ENCODE results near the gene SDC4. TPM values are rescaled to one million over a fixed set of nuclear protein-coding genes. Genes with fewer than 3 reads are reported as not detected.

SDC4 gene
- total and polyA plus RNA-seq, 10 of the 15 experiments (the other 5 are each of a cell fraction or from before 2014, with no cell fraction given) = 0.52 to 11.3 (median 1.4) TPM

DNA sequence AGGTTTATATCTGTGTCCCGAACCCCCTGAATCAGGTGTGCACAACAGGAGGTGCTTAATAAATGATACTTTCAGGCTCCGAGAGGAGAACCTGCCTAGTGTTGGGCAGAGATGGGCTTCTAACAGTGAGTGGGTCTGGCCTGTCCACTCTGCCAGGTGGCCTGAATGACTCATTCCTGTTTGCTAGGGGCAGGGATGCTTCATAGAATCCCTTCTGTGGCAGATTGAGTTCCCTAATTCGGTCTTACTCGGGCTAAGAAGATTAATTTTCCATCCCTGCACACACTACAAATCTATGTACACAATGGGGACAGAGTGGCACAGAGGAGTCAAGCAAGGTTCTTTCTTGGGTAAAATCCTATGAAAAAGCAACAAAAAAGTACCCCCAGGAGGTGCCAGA is 19.8 kb downstream of the SDC4 start:
- Histone ChIP-seq H3K9me3 (replicated peaks; ENCODE audit: control insufficient read depth, insufficient read depth, low read length) (no peaks in the 10 kb centered on the region), H3K27ac (ENCODE audit: control insufficient read depth, insufficient read depth) (no peak overlapping the region), H3K79me2 (ENCODE audit: control insufficient read depth, insufficient read depth, low read length) (no peaks in the 10 kb centered on the region), H3K9ac (ENCODE audit: control insufficient read depth, insufficient read depth, low read length) (no peak overlapping the region), H3K27me3 (replicated peaks in 1 of 2; ENCODE audit: control insufficient read depth in 2 of 2, insufficient read depth in 2 of 2, low read length in 1 of 2) (no peaks in the 10 kb centered on the region), H3K4me1 (ENCODE audit: control insufficient read depth, insufficient read depth, low read length) (no peaks in the 10 kb centered on the region), H3K36me3 (ENCODE audit: control insufficient read depth in 2 of 2, insufficient read depth in 2 of 2, low read length in 1 of 2) (no peaks in the 10 kb centered on the region; a peak in 1 of 4 replicates), H2AFZ (ENCODE audit: control insufficient read depth, low read depth, low read length) (no peak overlapping the region), H3K4me3 (no peak overlapping the region), H4K20me1 (ENCODE audit: control insufficient read depth, insufficient read depth) (no peaks in the 10 kb centered on the region; the same call in 1 of the 2 replicates), H3K4me2 (ENCODE audit: control insufficient read depth, insufficient read depth) (no peak overlapping the region)
- ChIA-PET RAD21 (ENCODE audit: unreplicated experiment) (interaction anchor here (2.3 kb wide), 1 partner anchor 108 kb away, joined by 5 read pairs; no protein-coding TSS in a partner anchor), POLR2A (no interaction called here), SMC1A (ENCODE audit: uncharacterized antibody, unreplicated experiment) (interaction anchor here (1.0 kb wide), 1 partner anchor 18 kb away, joined by 5 read pairs; no protein-coding TSS in a partner anchor), CTCF (interaction anchor here (1.5 to 3.5 kb wide), 3 partner anchors 16 to 109 kb away, joined by 4 to 14 read pairs (median 4); no protein-coding TSS in a partner anchor)
- FAIRE-seq (no peak), ATAC-seq (no peak), DNase-seq (ENCODE audit: low read depth, low spot score) (no peak)
- BruUV-seq (replicated peaks) = no TSS peak
- WGBS (ENCODE audit: insufficient coverage, insufficient replicate concordance, low lambda C conversion rate, missing lambda C conversion rate) = 63% methylated on average over 4 of the region's 4 CpGs
- TF ChIP-seq, protein P1, sequence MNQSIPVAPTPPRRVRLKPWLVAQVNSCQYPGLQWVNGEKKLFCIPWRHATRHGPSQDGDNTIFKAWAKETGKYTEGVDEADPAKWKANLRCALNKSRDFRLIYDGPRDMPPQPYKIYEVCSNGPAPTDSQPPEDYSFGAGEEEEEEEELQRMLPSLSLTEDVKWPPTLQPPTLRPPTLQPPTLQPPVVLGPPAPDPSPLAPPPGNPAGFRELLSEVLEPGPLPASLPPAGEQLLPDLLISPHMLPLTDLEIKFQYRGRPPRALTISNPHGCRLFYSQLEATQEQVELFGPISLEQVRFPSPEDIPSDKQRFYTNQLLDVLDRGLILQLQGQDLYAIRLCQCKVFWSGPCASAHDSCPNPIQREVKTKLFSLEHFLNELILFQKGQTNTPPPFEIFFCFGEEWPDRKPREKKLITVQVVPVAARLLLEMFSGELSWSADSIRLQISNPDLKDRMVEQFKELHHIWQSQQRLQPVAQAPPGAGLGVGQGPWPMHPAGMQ (IDR thresholded peaks at IDR 0.05; ENCODE audit: borderline replicate concordance) = no peak
- TF ChIP-seq SMAD1 (IDR thresholded peaks at IDR 0.05; ENCODE audit: low read depth, partially characterized antibody) (no peak), NR2C2 (IDR thresholded peaks at IDR 0.05; ENCODE audit: borderline replicate concordance, control insufficient read depth, insufficient read length, low read depth) (no peak), POLR2AphosphoS2 (IDR thresholded peaks at IDR 0.05; ENCODE audit: low read depth, low read length) (no peak), BACH1 (IDR thresholded peaks at IDR 0.05; ENCODE audit: borderline replicate concordance) (no peak), RUNX3 (IDR thresholded peaks at IDR 0.05; ENCODE audit: low read length) (no peak), WRNIP1 (IDR thresholded peaks at IDR 0.05; ENCODE audit: borderline replicate concordance, low read depth, low read length) (no peak), HSF1 (IDR thresholded peaks at IDR 0.05; ENCODE audit: low read depth, low read length) (no peak), HDAC6 (IDR thresholded peaks at IDR 0.05; ENCODE audit: unreplicated experiment) (no peak), POLR2A (IDR thresholded peaks at IDR 0.05; ENCODE audit: low read depth, low read length) (no peak), ATF7 (IDR thresholded peaks at IDR 0.05; ENCODE audit: low read depth) (no peak), ZNF217 (IDR thresholded peaks at IDR 0.05) (no peak)
- TF ChIP-seq, protein P2, sequence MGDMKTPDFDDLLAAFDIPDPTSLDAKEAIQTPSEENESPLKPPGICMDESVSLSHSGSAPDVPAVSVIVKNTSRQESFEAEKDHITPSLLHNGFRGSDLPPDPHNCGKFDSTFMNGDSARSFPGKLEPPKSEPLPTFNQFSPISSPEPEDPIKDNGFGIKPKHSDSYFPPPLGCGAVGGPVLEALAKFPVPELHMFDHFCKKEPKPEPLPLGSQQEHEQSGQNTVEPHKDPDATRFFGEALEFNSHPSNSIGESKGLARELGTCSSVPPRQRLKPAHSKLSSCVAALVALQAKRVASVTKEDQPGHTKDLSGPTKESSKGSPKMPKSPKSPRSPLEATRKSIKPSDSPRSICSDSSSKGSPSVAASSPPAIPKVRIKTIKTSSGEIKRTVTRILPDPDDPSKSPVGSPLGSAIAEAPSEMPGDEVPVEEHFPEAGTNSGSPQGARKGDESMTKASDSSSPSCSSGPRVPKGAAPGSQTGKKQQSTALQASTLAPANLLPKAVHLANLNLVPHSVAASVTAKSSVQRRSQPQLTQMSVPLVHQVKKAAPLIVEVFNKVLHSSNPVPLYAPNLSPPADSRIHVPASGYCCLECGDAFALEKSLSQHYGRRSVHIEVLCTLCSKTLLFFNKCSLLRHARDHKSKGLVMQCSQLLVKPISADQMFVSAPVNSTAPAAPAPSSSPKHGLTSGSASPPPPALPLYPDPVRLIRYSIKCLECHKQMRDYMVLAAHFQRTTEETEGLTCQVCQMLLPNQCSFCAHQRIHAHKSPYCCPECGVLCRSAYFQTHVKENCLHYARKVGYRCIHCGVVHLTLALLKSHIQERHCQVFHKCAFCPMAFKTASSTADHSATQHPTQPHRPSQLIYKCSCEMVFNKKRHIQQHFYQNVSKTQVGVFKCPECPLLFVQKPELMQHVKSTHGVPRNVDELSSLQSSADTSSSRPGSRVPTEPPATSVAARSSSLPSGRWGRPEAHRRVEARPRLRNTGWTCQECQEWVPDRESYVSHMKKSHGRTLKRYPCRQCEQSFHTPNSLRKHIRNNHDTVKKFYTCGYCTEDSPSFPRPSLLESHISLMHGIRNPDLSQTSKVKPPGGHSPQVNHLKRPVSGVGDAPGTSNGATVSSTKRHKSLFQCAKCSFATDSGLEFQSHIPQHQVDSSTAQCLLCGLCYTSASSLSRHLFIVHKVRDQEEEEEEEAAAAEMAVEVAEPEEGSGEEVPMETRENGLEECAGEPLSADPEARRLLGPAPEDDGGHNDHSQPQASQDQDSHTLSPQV (IDR thresholded peaks at IDR 0.05) = no peak
- TF ChIP-seq, protein P3, sequence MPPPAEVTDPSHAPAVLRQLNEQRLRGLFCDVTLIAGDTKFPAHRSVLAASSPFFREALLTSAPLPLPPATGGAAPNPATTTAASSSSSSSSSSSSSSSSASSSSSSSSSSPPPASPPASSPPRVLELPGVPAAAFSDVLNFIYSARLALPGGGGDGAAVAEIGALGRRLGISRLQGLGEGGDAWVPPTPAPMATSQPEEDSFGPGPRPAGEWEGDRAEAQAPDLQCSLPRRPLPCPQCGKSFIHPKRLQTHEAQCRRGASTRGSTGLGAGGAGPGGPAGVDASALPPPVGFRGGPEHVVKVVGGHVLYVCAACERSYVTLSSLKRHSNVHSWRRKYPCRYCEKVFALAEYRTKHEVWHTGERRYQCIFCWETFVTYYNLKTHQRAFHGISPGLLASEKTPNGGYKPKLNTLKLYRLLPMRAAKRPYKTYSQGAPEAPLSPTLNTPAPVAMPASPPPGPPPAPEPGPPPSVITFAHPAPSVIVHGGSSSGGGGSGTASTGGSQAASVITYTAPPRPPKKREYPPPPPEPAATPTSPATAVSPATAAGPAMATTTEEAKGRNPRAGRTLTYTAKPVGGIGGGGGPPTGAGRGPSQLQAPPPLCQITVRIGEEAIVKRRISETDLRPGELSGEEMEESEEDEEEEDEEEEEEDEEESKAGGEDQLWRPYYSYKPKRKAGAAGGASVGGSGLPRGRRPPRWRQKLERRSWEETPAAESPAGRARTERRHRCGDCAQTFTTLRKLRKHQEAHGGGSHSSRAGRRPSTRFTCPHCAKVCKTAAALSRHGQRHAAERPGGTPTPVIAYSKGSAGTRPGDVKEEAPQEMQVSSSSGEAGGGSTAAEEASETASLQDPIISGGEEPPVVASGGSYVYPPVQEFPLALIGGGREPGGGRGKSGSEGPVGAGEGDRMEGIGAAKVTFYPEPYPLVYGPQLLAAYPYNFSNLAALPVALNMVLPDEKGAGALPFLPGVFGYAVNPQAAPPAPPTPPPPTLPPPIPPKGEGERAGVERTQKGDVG (CRISPR knock-in tag; IDR thresholded peaks at IDR 0.05) = no peak
- in situ Hi-C loops (cut with MboI) (no loop called here), intact Hi-C loops (cut with micrococcal nuclease; ENCODE audit: unreplicated experiment) (no loop called here)

Measured in GM12878 (cell line).